Sigmoid colon (tissue), 4 donors: ENCODE results near the gene BCOR.

Experiments
- POLR2A ChIP-seq, 2 donors: fragments of 450-650 bp; IDR thresholded peaks; one replicate each; pipeline ENCODE4 v1.6.1; 2016; ENCODE audit warnings: antibody characterized with exemption in 2 of 2, mild to moderate bottlenecking in 2 of 2, moderate library complexity in 2 of 2
- POLR2AphosphoS5 ChIP-seq, 4 donors: sonication (generic); formaldehyde crosslinking; IDR thresholded peaks; one replicate each; pipeline ENCODE4 v1.6.1; 2017; ENCODE audit warnings: antibody characterized with exemption in 4 of 4
- TF ChIP-seq, protein P1 (sequence below), 4 experiments: fragments of 450-650 bp in 3 of 4; fragments of 200-600 bp in 1 of 4; IDR thresholded peaks; one replicate each; pipeline ENCODE4 v1.5.1; 2016 to 2019; ENCODE audit warnings: antibody characterized with exemption in 4 of 4, mild to moderate bottlenecking in 3 of 4, moderate library complexity in 2 of 4

DNA sequence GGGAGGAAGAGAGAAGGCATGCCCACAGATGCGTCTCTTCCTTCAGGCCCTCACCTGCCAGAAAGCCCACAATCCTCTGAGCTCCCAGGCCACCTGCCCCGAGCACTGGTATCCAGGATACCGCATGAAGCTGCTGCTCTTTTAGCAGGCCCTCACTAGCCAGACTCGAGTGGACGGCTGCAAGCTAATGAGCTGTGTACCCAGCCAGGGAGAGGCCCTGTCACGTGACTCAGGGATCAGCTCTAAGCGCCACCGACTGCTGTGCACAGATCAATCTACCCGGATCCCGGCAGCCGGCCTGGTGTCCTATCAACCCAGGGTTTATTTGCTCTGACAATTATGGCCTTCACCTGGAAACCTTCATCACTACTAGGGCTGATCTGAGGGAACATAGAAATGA lies 39.0 kb downstream of the BCOR start:
- TF ChIP-seq, protein P1, sequence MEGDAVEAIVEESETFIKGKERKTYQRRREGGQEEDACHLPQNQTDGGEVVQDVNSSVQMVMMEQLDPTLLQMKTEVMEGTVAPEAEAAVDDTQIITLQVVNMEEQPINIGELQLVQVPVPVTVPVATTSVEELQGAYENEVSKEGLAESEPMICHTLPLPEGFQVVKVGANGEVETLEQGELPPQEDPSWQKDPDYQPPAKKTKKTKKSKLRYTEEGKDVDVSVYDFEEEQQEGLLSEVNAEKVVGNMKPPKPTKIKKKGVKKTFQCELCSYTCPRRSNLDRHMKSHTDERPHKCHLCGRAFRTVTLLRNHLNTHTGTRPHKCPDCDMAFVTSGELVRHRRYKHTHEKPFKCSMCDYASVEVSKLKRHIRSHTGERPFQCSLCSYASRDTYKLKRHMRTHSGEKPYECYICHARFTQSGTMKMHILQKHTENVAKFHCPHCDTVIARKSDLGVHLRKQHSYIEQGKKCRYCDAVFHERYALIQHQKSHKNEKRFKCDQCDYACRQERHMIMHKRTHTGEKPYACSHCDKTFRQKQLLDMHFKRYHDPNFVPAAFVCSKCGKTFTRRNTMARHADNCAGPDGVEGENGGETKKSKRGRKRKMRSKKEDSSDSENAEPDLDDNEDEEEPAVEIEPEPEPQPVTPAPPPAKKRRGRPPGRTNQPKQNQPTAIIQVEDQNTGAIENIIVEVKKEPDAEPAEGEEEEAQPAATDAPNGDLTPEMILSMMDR (IDR thresholded peaks at IDR 0.05): no peak
- TF ChIP-seq POLR2A (IDR thresholded peaks at IDR 0.05): no peak
- no peak for TF ChIP-seq POLR2AphosphoS5 (IDR thresholded peaks at IDR 0.05)
